CD4-positive, alpha-beta T cell treated with Interleukin-4 for 1 hour (primary cell): ENCODE measurements around the gene NF1.
A peak's percentile ranks its signal among the peaks of the same experiment; 100 is the strongest.

Experiments
- DNase-seq, 2 donors: peaks; one replicate each; pipeline ENCODE4 v3.0.0-alpha.2; 2020 to 2022

Gene NF1

GRCh38 chr17:31388770-31389656 lies 294.2 kb downstream of the NF1 start:
- peak; percentile 42 to 46 for DNase-seq

GRCh38 chr17:31389657-31390381 lies 295.0 kb downstream of the NF1 start:
- no peak for DNase-seq

GRCh38 chr17:31390426-31390747 lies 295.6 kb downstream of the NF1 start:
- no peak for DNase-seq

- DNase-seq = no peak
Measured at GRCh38 chr17:31390748-31391495, 296.1 kb downstream of the NF1 start.

- DNase-seq = peak in 1 of 2 donors; percentile 24
Measured at GRCh38 chr17:31391496-31391949, 296.7 kb downstream of the NF1 start, which contains the start of gene RAB11FIP4. TSS of gene RAB11FIP4 (plus strand) at chr17:31391675. CDS start at chr17:31391853, 178 bp downstream.

- DNase-seq = no peak
Measured at GRCh38 chr17:31392002-31392855, 297.5 kb downstream of the NF1 start.

- no peak for DNase-seq
Measured at GRCh38 chr17:31392856-31393748, 298.3 kb downstream of the NF1 start.

GRCh38 chr17:31393749-31394146 lies 299.0 kb downstream of the NF1 start:
- DNase-seq = no peak

- peak; percentile 23 for DNase-seq
Measured at GRCh38 chr17:31394544-31394943, 299.8 kb downstream of the NF1 start.

GRCh38 chr17:31397256-31397939 lies 302.6 kb downstream of the NF1 start:
- no peak for DNase-seq

- DNase-seq = no peak
Measured at GRCh38 chr17:31398381-31399311, 303.9 kb downstream of the NF1 start.

GRCh38 chr17:31400481-31400950 lies 305.7 kb downstream of the NF1 start:
- no peak for DNase-seq

- DNase-seq = no peak
Measured at GRCh38 chr17:31401456-31402254, 306.9 kb downstream of the NF1 start.

- DNase-seq = no peak
Measured at GRCh38 chr17:31404028-31404949, 309.5 kb downstream of the NF1 start.

- no peak for DNase-seq
Measured at GRCh38 chr17:31405890-31406371, 311.2 kb downstream of the NF1 start.

- no peak for DNase-seq
Measured at GRCh38 chr17:31408586-31408985, 313.8 kb downstream of the NF1 start.

- no peak for DNase-seq
Measured at GRCh38 chr17:31411707-31412285, 317.0 kb downstream of the NF1 start.
